GM19455 (cell line): Measurements from ENCODE around the gene BCAT1.
"Not testable (repeated sequence)": the region's sequence is repeated elsewhere in the genome, so short reads cannot be mapped to it uniquely, and the experiment has no call there.

ENCODE experiments used
- ATAC-seq: cut with Tn5 transposase; IDR thresholded peaks from one replicate; pipeline ENCODE4 v1.9.1; 2021; ENCODE audit not compliant: unreplicated experiment

The BCAT1 gene

GRCh38 chr12:24860546-24860945 lies 88.4 kb downstream of the BCAT1 start:
- no peak for ATAC-seq

DNA sequence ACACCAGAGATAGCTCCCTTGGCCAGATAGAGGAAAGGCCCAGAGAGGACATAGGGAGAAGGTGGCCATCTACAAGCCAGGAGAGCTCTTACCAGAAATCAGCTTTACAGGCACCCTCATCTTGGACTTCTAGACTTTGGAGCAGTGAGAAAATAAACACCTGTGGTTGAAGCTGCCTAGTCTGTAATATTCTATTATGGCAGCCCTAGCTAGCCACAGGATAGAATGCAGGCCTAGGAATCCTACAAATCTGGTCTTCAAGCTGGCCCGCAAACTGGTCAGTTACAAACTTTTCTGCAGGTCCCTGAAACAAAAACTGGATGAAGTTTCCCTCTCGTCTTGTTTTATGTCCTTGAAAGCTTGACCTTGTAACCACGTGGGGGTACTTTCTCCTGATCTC lies 92.4 kb downstream of the BCAT1 start:
- ATAC-seq = no peak

DNA sequence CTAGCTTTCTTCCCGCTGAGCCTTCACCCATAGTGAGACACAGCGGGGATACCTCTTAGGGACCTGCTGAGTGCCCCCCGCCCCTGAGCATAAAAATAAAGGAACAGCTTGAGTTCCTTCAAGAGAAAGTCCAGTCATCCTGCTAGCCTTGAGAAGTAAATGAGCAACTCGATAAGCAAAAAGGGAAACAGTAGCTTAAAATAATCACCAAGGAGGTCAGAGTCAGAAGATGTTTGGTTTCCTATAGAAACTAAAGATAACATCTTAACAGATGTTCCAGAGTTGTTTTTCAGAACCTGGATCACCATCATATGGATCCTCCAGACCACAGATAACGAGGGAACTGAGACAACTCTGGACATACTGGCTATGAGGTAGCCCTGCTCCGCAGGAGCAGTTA lies 94.0 kb downstream of the BCAT1 start:
- ATAC-seq = no peak

DNA sequence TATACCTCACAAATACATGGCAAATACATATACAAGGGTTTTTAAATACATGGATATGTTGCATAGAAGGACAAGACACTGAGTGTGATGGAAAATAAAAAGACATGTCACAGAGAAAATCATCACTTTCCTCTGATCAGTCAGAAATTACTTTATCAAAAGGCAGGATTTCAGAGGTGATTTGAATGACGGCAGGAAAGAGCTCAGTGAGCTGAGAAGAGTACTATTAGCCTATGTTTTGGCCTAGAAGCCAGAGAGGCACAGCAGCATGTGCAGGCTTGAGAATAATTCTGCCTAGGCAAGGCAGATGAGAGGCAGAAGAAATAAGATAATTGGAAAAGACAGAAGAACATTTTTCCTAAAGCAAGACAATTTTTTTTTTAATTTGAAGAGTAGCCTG lies 94.9 kb downstream of the BCAT1 start:
- no peak for ATAC-seq

GRCh38 chr12:24853588-24853987 lies 95.3 kb downstream of the BCAT1 start:
- no peak for ATAC-seq

DNA sequence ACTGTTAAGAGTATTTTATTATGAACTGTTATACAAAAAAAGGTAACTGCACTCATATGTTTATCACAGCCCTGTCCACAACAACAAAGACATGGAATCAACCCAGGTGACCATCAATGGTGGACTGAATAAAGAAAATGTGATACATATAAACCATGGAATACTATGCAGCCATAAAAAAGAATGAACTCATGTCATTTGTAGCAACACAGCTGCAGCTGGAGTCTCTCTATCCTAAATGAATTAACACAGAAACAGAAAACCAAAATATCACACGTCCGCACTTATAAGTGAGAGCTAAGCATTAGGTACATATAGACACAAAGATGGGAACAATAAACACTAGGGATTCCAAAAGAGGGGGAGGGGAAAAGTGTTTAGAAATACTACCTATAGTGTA lies 95.8 kb downstream of the BCAT1 start:
- no peak for ATAC-seq

- ATAC-seq = no peak
These were observed 96.5 kb downstream of the BCAT1 start for GRCh38 chr12:24852420-24852819.

DNA sequence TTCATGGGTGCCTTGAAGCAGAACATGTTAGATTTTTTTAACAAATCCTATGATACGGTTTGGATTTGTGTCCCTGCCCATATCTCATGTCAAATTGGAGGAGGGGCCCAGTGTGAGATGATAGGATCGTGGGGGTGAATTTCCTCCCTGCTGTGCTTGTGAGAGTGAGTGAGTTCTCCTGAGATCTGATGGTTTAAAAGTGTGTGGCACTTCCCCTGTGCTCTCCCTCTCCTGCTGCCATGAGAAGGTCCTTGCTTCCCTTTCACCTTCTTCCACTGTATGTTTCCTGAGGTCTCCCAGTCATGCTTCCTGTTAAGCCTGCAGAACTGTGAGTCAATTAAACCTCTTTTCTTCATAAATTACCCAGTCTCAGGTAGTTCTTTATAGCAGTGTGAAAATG lies 97.0 kb downstream of the BCAT1 start:
- not testable (repeated sequence) for ATAC-seq

GRCh38 chr12:24851341-24851740 lies 97.6 kb downstream of the BCAT1 start:
- ATAC-seq = no peak

DNA sequence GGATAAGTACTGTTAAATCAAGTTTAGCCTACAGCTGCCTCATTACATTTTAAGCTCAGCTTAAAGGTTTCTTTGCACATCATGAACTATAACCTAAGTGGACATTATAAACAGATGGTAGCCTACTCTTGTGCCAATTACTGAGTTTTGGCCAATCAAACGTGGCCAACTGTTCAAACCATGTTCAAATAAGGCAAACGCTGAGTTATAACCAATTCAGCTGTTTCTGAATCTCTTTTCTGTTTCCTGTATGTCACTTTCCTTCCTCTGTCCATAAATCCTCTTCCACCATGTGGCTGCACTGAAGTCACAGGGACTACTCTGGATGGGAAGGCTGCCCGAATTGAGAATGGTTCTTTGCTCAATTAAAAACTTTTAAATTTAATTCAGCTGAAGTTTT lies 98.4 kb downstream of the BCAT1 start:
- ATAC-seq = no peak

DNA sequence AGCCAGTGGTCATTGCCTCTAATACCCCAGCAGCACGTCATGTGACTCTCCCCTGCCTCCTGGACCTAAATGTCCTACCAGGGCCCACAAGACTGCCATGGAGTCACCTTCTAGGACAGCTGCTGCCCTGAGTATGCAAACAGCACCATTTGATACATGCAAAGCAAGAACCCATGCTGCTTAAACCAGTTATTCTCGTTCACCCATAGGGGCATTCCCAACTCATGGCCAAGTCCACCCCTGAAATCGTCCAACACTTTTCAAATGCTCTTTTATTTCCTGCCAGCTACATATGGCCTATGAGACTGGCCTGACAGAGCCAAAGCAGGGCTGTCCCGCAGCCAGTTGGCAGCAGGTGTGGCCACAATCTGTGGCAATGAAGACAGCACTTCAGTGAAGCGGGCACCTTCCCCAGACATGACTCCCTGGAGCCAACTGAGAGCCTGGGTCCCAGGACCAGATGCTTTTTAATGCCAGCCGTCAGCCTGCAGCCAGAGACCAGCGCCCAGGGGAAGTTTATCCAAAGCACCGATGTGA lies 99.9 kb downstream of the BCAT1 start:
- ATAC-seq = no peak

GRCh38 chr12:24846689-24847088 lies 102.2 kb downstream of the BCAT1 start:
- ATAC-seq = no peak

- ATAC-seq = no peak
These were observed 103.3 kb downstream of the BCAT1 start for GRCh38 chr12:24845615-24846014.

GRCh38 chr12:24840046-24840800 lies 108.7 kb downstream of the BCAT1 start:
- no peak for ATAC-seq

DNA sequence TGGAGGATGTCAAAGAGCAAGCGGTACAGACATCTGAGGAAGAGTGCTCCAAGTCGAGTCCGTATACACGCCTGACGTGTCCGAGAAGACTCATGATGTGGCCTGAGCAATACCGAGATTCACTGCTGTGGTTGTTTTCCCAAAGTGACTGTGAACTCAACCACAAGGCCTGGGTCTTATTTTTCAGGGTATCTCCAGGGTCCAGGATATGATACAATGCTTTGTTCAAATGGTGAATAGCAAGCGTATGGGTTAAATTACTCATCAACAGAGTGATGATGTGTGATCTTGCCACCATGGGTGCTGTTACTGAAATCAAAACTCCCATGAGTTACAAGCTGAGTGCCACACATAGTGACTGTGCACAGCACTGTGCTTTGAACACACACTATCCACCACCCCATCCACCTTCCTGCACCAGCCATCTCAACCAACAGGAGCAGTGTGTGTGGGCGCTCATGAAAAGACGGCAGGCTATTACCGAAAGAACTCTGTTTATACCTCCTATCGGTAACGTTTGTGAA lies 109.6 kb downstream of the BCAT1 start:
- ATAC-seq = peak; percentile 90

DNA sequence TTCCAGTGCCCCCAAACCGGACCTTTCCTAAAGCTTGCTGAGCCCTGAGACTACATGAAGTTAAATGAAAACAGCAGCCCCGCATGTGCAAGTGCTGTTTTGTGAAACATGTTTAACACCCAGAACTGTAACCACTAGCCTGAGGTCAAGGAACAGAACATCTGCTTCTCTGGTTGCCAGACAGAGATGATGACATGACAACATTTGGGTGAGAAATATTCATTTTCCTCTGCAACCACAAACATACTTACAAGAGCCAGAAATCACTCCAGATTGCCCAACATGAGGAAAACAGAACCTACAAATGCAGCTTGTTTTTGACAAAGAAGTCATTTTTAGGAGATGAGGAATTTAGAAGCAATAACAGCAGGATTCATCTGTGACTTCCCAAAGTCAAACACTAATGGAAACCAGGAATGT lies 110.4 kb downstream of the BCAT1 start:
- ATAC-seq = peak; percentile 53

GRCh38 chr12:24835377-24835776 lies 113.5 kb downstream of the BCAT1 start:
- ATAC-seq = no peak

- no peak for ATAC-seq
These were observed 115.4 kb downstream of the BCAT1 start for GRCh38 chr12:24833513-24833912.

GRCh38 chr12:24823808-24824515 lies 124.9 kb downstream of the BCAT1 start:
- ATAC-seq = no peak

- ATAC-seq = peak; percentile 69
These were observed 126.6 kb downstream of the BCAT1 start for GRCh38 chr12:24822121-24822899.

GRCh38 chr12:24821691-24822090 lies 127.2 kb downstream of the BCAT1 start:
- peak; percentile 43 for ATAC-seq
